NCI-H2196 (cell line): ENCODE measurements around the gene RIT2.
A peak's percentile ranks its signal among the peaks of the same experiment; 100 is the strongest.

ENCODE experiments used
- DNase-seq: peaks from one replicate; lab custom pipeline; 2025; ENCODE audit not compliant: unreplicated experiment; lab: John Stamatoyannopoulos, UW

Gene RIT2

GRCh38 chr18:42936289-42936688 is 179.2 kb downstream of the RIT2 start:
- no peak for DNase-seq

- no peak for DNase-seq
Observed at GRCh38 chr18:42931491-42931890, 184.0 kb downstream of the RIT2 start.

GRCh38 chr18:42929857-42930256 is 185.6 kb downstream of the RIT2 start:
- peak; percentile 35 for DNase-seq

GRCh38 chr18:42929181-42929580 is 186.3 kb downstream of the RIT2 start:
- DNase-seq, result no peak

GRCh38 chr18:42925036-42925435 is 190.4 kb downstream of the RIT2 start:
- no peak for DNase-seq

GRCh38 chr18:42922363-42922762 is 193.1 kb downstream of the RIT2 start:
- no peak for DNase-seq

GRCh38 chr18:42921226-42921737 is 194.2 kb downstream of the RIT2 start:
- no peak for DNase-seq

GRCh38 chr18:42920621-42921020 is 194.9 kb downstream of the RIT2 start:
- DNase-seq, result no peak

GRCh38 chr18:42915299-42915698 is 200.2 kb downstream of the RIT2 start:
- DNase-seq, result peak; percentile 24

- no peak for DNase-seq
Observed at GRCh38 chr18:42914476-42914875, 201.0 kb downstream of the RIT2 start.

GRCh38 chr18:42909095-42909494 is 206.4 kb downstream of the RIT2 start:
- no peak for DNase-seq

- no peak for DNase-seq
Observed at GRCh38 chr18:42906761-42907160, 208.7 kb downstream of the RIT2 start.

- no peak for DNase-seq
Observed at GRCh38 chr18:42901161-42901560, 214.3 kb downstream of the RIT2 start.

GRCh38 chr18:42893977-42894376 is 221.5 kb downstream of the RIT2 start:
- DNase-seq, result no peak

GRCh38 chr18:42892181-42892580 is 223.3 kb downstream of the RIT2 start:
- DNase-seq, result no peak

GRCh38 chr18:42891705-42892104 is 223.8 kb downstream of the RIT2 start:
- DNase-seq, result no peak

GRCh38 chr18:42883169-42883568 is 232.3 kb downstream of the RIT2 start:
- DNase-seq, result no peak

GRCh38 chr18:42882122-42882521 is 233.4 kb downstream of the RIT2 start:
- DNase-seq, result no peak

GRCh38 chr18:42872838-42873237 is 242.6 kb downstream of the RIT2 start:
- DNase-seq, result no peak

- no peak for DNase-seq
Observed at GRCh38 chr18:42864876-42865275, 250.6 kb downstream of the RIT2 start.

GRCh38 chr18:42861271-42861670 is 254.2 kb downstream of the RIT2 start:
- DNase-seq, result no peak

GRCh38 chr18:42860548-42860947 is 254.9 kb downstream of the RIT2 start:
- DNase-seq, result no peak

GRCh38 chr18:42860011-42860410 is 255.5 kb downstream of the RIT2 start:
- DNase-seq, result no peak

GRCh38 chr18:42854558-42854957 is 260.9 kb downstream of the RIT2 start:
- DNase-seq, result no peak
